HepG2 (cell line): ENCODE measurements around the gene PAK1. TPM values are rescaled to one million over a fixed set of nuclear protein-coding genes. Genes with fewer than 3 reads are reported as not detected.

ENCODE experiments used
- HMG20B ChIP-seq: conservative IDR thresholded peaks from 2 replicates; pipeline ENCODE4 v1.6.1; 2016; ENCODE audit warnings: missing genetic modification reagents, missing compliant biosample characterization
- NFE2L1 ChIP-seq: sonication (generic); formaldehyde crosslinking; IDR thresholded peaks from 2 replicates; pipeline ENCODE4 v1.4.0; 2020; ENCODE audit warnings: missing genetic modification reagents, mild to moderate bottlenecking, borderline replicate concordance
- ZNF17 ChIP-seq: sonication (generic); formaldehyde crosslinking; IDR thresholded peaks from 2 replicates; pipeline ENCODE4 v1.5.0; 2020; ENCODE audit warnings: mild to moderate bottlenecking, missing genetic modification reagents
- ZNF337 ChIP-seq: sonication (generic); formaldehyde crosslinking; IDR thresholded peaks from 2 replicates; pipeline ENCODE4 v1.5.1; 2020; ENCODE audit warnings: missing genetic modification reagents, low read depth, mild to moderate bottlenecking, borderline replicate concordance
- ZNF747 ChIP-seq: sonication (generic); formaldehyde crosslinking; IDR thresholded peaks from 2 replicates; pipeline ENCODE4 v1.8.1; 2023; ENCODE audit warnings: missing genetic modification reagents, mild to moderate bottlenecking, borderline replicate concordance
- polyA plus RNA-seq, 8 experiments: library from polyadenylated mRNA; depleted of rRNA in 3 of 8; stranded (reverse) in 7 of 8; unstranded in 1 of 8; fragments of >200 nt; fragmentation: Illumina TruSeq in 4 of 8; extraction: Trizol in 4 of 8; gene quantifications; 2 replicates each; pipeline versions ENCODE4 v1.2.1 to v1.2.3, GENCODE V29; 2011 to 2016; ENCODE audit warnings: low read depth in 4 of 8, missing spikeins in 1 of 8, mixed read lengths in 1 of 8; ENCODE audit not compliant: insufficient read depth in 1 of 8
- total RNA-seq, 5 experiments: library from RNA; depleted of rRNA; stranded (reverse); fragments of >200 nt; fragmentation: Illumina TruSeq; extraction: Trizol; gene quantifications; 2 replicates each; pipeline ENCODE4 v1.2.3, GENCODE V29; 2016; ENCODE audit warnings: low read depth in 1 of 5
- TF ChIP-seq, protein P1 (sequence below): sonication (generic); formaldehyde crosslinking; IDR thresholded peaks from 2 replicates; pipeline ENCODE4 v1.5.0; 2020; ENCODE audit warnings: mild to moderate bottlenecking, missing genetic modification reagents, borderline replicate concordance
- TF ChIP-seq, protein P2 (sequence below): sonication (generic); formaldehyde crosslinking; IDR thresholded peaks from 2 replicates; pipeline ENCODE4 v1.4.0; 2020; ENCODE audit warnings: missing genetic modification reagents

The PAK1 gene
- total and polyA plus RNA-seq, 2 of the 13 experiments (the other 11 are each of a cell fraction or from before 2014, with no cell fraction given), result 1.5 to 4.3 TPM

- TF ChIP-seq, protein P1, sequence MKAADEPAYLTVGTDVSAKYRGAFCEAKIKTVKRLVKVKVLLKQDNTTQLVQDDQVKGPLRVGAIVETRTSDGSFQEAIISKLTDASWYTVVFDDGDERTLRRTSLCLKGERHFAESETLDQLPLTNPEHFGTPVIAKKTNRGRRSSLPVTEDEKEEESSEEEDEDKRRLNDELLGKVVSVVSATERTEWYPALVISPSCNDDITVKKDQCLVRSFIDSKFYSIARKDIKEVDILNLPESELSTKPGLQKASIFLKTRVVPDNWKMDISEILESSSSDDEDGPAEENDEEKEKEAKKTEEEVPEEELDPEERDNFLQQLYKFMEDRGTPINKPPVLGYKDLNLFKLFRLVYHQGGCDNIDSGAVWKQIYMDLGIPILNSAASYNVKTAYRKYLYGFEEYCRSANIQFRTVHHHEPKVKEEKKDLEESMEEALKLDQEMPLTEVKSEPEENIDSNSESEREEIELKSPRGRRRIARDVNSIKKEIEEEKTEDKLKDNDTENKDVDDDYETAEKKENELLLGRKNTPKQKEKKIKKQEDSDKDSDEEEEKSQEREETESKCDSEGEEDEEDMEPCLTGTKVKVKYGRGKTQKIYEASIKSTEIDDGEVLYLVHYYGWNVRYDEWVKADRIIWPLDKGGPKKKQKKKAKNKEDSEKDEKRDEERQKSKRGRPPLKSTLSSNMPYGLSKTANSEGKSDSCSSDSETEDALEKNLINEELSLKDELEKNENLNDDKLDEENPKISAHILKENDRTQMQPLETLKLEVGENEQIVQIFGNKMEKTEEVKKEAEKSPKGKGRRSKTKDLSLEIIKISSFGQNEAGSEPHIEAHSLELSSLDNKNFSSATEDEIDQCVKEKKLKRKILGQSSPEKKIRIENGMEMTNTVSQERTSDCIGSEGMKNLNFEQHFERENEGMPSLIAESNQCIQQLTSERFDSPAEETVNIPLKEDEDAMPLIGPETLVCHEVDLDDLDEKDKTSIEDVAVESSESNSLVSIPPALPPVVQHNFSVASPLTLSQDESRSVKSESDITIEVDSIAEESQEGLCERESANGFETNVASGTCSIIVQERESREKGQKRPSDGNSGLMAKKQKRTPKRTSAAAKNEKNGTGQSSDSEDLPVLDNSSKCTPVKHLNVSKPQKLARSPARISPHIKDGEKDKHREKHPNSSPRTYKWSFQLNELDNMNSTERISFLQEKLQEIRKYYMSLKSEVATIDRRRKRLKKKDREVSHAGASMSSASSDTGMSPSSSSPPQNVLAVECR, result no peak
- TF ChIP-seq ZNF337 (CRISPR knock-in tag), result no peak
- TF ChIP-seq ZNF747 (CRISPR knock-in tag), result no peak
- no peak for TF ChIP-seq ZNF17 (CRISPR knock-in tag)
- no peak for TF ChIP-seq HMG20B
- no peak for TF ChIP-seq NFE2L1 (CRISPR knock-in tag)
- TF ChIP-seq, protein P2, sequence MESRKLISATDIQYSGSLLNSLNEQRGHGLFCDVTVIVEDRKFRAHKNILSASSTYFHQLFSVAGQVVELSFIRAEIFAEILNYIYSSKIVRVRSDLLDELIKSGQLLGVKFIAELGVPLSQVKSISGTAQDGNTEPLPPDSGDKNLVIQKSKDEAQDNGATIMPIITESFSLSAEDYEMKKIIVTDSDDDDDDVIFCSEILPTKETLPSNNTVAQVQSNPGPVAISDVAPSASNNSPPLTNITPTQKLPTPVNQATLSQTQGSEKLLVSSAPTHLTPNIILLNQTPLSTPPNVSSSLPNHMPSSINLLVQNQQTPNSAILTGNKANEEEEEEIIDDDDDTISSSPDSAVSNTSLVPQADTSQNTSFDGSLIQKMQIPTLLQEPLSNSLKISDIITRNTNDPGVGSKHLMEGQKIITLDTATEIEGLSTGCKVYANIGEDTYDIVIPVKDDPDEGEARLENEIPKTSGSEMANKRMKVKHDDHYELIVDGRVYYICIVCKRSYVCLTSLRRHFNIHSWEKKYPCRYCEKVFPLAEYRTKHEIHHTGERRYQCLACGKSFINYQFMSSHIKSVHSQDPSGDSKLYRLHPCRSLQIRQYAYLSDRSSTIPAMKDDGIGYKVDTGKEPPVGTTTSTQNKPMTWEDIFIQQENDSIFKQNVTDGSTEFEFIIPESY (CRISPR knock-in tag), result no peak
Observed at GRCh38 chr11:77284476-77285468, 189.1 kb downstream of the PAK1 start (continued).
